ENCODE results near the gene STIM1.

STIM1 gene

DNA sequence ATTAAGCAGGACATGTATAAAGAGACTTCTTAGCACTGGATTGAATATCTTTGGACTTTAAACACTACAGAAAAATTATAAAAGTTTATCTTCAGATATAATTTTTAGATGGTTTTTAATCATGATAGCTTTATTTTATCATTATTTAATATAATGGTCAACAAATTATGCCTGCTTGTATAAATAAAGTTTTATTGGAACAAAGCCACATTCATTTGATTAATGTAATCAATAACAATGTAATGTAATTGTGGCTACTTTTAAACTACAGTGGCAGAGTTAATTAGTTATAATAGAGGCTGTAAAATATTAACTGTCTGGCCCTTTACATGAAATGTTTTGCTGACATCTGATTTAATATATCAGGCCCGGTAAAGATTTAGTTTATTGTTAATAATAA lies 70.0 kb downstream of the STIM1 start:
- no peak for DNase-seq

DNA sequence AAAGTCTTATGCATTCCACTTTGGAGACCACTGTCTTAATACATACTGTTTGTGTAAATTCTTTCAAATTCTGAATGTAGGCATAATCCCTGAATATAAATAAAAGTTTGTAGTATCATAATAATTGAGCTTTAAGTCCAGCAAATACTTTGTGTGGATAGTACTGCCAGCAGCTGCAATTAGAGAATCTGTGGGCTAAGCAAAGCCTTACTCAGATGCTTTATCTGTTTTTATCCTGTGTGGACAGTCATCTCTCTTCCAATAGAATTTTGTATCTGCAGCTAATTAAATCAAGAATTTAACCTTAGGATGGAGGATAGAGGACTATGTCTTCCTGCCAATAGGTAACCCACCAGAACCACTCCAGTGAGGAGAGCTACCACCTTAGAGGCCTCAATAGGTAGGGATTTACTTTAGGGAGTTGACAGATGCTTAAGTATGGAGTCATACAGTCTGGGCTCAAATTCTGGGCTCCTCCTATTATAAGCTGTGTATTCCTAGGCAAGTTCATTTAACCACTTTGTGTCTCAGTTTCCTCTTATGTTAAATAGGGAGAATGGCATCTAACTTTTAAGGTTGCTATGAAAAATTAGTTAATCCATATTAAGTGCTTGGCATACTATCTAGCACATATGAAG lies 71.1 kb downstream of the STIM1 start:
- DNase-seq, result no peak

GRCh38 chr11:3927129-3927796 lies 71.8 kb downstream of the STIM1 start:
- DNase-seq, result no peak

GRCh38 chr11:3929232-3929631 lies 73.8 kb downstream of the STIM1 start:
- DNase-seq, result no peak

DNA sequence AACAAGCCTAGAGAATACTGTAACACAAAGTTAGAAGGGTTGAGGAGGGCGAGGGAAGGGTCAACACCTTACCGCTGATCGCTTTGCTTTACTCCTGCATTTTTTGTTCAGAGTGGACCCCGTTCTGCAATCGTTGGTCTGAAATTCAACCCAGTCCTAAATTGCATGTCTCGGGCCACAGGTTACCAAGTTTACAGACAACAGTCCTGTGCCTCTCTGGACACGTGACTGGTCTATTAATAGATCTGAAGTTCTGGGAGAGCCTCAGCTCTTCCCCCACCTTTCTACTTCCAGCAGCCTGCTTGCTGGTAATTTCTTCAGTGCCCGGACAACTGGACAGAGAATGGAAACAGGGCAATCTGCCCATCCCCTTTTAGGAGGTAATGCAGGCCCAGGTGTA lies 74.2 kb downstream of the STIM1 start:
- DNase-seq, result no peak

DNA sequence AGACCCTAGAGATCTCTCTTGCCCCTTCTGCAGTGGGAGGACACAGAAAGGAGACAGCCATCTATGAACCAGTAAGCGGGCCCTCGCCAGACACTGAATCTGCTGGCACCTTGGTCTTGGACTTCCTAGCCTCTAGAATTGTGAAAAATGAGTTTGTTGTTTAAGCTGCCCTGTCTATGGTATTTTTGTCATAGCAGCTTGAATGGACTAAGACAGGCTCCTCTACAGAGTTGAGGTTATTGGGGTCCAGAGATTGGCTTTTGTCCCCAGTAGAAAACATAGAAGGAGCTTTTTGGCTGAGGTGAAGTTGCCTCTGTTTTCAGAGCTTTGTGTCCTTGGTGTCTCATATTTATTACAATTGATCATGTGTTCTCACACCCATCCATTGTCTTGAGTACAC lies 77.2 kb downstream of the STIM1 start:
- DNase-seq, result no peak

GRCh38 chr11:3933165-3933628 lies 77.7 kb downstream of the STIM1 start:
- no peak for DNase-seq

GRCh38 chr11:3934658-3935057 lies 79.2 kb downstream of the STIM1 start:
- DNase-seq, result no peak

- DNase-seq, result no peak
Measured at GRCh38 chr11:3936517-3936916, 81.1 kb downstream of the STIM1 start.

GRCh38 chr11:3939211-3939610 lies 83.7 kb downstream of the STIM1 start:
- DNase-seq, result no peak

- DNase-seq, result no peak
Measured at GRCh38 chr11:3939651-3940190, 84.3 kb downstream of the STIM1 start.

DNA sequence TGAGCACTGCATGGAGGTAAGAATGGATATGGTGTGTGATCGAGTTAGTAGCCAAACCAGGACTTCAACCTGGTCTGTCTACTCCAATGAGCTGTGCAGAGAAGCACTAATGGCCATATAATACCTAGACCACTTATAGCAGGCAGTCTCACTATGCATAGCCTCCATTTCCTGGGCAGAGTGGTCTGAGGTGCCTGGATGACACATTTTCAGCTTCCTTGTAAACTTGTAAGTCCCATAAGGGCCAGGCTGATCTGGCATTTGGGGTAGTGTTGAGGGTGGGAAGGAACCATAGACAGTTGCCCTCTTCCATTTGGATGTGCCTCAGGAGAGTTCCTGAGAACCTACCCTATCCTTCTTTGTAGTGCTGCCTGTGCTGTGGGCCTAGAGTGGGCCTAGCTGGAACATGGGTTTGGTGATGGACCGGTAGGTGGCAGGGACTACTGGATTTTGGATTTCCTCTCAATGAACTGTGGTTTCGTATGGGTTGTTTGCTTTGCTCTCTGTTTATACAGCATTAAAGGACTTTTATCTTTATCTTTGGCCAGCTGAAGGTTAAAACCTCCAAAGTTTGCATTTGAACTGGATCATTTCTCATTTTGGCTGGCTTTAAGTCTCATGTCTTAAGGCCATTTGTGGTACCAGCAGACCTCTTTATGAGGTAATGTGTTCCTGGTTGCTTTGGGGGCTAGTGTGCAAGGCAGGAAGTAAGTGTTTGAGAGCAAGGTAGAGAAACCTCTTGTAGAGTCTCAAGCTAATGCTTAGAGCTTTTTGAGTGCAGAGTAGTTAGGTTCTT lies 86.9 kb downstream of the STIM1 start:
- DNase-seq, result no peak

- DNase-seq, result no peak
Measured at GRCh38 chr11:3942956-3943497, 87.6 kb downstream of the STIM1 start.

GRCh38 chr11:3944198-3944597 lies 88.7 kb downstream of the STIM1 start:
- no peak for DNase-seq

DNA sequence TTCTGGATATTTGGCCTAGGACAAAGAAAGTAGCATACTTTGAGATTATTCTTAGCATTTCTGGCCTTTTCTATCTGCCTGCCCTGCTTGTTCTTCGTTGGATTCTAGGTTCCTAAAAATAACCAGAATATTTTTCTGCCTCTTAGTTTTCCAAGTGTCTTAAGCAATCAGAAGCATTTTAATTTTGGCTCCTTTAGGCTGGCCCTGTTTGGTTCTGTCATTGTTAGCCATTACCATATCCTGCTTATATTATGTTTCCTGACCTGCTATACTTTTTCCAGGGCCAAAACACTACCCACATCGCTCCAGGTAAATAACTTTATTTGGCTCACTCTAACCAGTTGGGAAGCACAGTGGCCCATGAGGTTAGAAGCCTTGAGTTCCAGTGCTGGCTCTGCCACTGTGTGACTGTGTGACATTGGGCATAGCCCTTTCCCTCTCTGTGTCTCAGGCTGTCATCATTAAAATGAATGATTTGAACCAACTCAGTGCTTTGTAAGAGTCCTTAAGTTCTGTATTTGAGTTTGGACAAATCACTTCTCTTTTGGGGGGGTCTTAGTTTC lies 91.1 kb downstream of the STIM1 start:
- no peak for DNase-seq

DNA sequence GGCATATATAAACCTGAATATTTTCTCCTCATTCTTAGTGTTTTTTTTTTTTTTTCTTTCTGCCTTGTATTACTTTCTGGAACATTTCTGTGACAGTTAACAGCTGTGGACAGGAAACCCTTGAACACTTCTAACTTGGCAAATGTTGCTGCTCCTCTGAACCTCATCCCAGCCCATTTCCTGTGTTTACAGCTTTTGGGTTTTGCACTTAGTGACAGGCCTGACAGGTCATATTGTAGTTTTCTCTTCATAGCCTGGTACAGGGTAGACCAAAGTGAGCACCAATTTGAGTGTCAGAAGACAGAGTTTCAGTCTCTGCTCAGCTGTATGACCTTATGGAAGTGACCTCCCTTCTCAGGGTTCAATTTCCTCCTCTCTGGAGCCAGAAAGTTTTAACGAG lies 91.6 kb downstream of the STIM1 start:
- DNase-seq, result no peak

DNA sequence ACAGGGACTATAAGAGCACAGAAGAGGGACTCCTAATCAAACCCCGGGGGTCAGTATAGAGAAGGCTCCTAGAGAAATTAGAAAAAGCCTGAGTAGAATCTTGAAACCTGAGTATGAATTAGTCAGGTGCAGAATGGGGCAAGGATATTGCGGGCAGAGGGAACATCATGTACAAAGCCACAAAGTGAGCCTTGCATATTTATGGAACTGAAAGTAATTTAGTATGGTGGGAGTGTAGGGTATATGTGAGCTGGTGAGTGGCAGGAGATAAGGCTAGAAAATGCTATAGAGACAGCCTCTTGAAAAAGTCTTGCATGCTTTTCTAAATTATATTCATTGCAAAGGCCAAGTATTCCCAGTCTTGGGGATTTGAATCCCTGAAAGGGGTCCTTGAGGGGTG lies 93.7 kb downstream of the STIM1 start:
- DNase-seq, result no peak

- no peak for DNase-seq
Measured at GRCh38 chr11:3950996-3951660, 95.7 kb downstream of the STIM1 start.

DNA sequence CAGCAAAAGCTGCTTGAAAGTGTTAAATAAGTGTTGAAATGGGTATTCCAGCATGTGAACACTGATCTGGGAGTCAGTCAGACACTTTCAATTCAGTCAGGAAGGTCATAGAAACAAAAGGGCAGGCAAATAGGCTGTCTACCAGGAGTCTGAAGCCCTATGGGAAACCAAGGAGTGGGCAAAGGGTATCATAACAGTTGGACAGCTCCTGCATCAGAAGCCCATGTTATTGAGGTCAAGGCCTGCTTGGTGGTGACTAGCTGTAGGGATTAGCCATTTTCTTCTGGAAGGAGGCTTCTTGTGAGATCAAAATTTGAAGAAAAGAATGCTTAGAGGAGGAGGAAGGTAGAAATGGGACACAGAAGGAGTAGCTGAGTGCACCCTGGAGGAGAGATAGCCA lies 97.3 kb downstream of the STIM1 start:
- no peak for DNase-seq

GRCh38 chr11:3953327-3953726 lies 97.9 kb downstream of the STIM1 start:
- no peak for DNase-seq

GRCh38 chr11:3954448-3955298 lies 99.2 kb downstream of the STIM1 start:
- no peak for DNase-seq

DNA sequence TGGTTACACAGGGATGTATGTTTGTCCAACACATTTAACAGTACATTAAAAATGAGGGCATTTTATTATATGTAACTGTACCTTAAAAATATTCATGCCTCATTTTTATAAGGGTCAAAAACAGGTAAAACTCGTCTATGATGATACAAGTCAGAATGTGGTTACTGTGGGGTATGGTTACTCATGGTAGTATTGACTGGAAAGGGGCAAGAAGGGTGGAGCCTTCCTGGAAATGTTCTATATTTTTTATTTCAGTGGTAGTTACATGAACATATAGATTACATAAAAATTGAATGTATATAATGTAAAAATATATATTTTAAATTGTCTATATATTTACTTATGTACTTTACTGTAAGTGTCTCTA lies 99.8 kb downstream of the STIM1 start:
- no peak for DNase-seq

Data from NCI-H1694 (cell line).